ENCODE data around the gene ACOT12. TPM values are rescaled to one million over a fixed set of nuclear protein-coding genes. Genes with fewer than 3 reads are reported as not detected.

The ACOT12 gene
- total and polyA plus RNA-seq, 2 experiments from 2014 or later, result not detected

- no peaks in the 10 kb centered on the region for H4K20me1 ChIP-seq (ENCODE audit: insufficient read depth)
- H3K79me2 ChIP-seq (ENCODE audit: insufficient read depth), result no peaks in the 10 kb centered on the region
- WGBS, 2 experiments (ENCODE audit: low coverage in 1 of 2, low lambda C conversion rate in 2 of 2, missing lambda C conversion rate in 2 of 2), result 71 to 79% methylated on average over 2 of the region's 2 CpGs
- no peaks in the 10 kb centered on the region for H3F3A ChIP-seq (ENCODE audit: insufficient read depth)
- no peak overlapping the region for H3K9ac ChIP-seq
- no peaks in the 10 kb centered on the region for H3K9me3 ChIP-seq (ENCODE audit: low read depth)
- peak; percentile 15 for DNase-seq
- no peak overlapping the region for H3K4me2 ChIP-seq (ENCODE audit: unreplicated experiment)
- in situ Hi-C loops (cut with MboI), result no loop called here
- TF ChIP-seq EZH2phosphoT487 (IDR thresholded peaks at IDR 0.05; ENCODE audit: insufficient read depth, low read depth), result no peak
- TF ChIP-seq EZH2 (IDR thresholded peaks at IDR 0.05; ENCODE audit: insufficient read depth, poor library complexity, severe bottlenecking), result no peak
- no peaks in the 10 kb centered on the region for H3K4me1 ChIP-seq (ENCODE audit: insufficient read depth)
- no peaks in the 10 kb centered on the region for H3K36me3 ChIP-seq (ENCODE audit: low read depth)
- H3K27me3 ChIP-seq (replicated peaks; ENCODE audit: insufficient read depth), result no peaks in the 10 kb centered on the region
- H3K27ac ChIP-seq, result no peak overlapping the region
- H2AFZ ChIP-seq, result no peak overlapping the region
- H3K4me3 ChIP-seq, result no peak overlapping the region
- no peaks in the 10 kb centered on the region for H3K9me2 ChIP-seq (ENCODE audit: insufficient read depth)
Measured at GRCh38 chr5:81326554-81326953, 67.4 kb downstream of the ACOT12 start.

- WGBS, 2 experiments (ENCODE audit: low coverage in 1 of 2, low lambda C conversion rate in 2 of 2, missing lambda C conversion rate in 2 of 2), result 53 to 63% methylated on average over 2 of the region's 2 CpGs
- no peak for DNase-seq
- H3K27ac ChIP-seq, result no peak overlapping the region
- no peak for TF ChIP-seq EZH2 (IDR thresholded peaks at IDR 0.05; ENCODE audit: insufficient read depth, poor library complexity, severe bottlenecking)
- no peak for TF ChIP-seq EZH2phosphoT487 (IDR thresholded peaks at IDR 0.05; ENCODE audit: insufficient read depth, low read depth)
- H3K36me3 ChIP-seq (ENCODE audit: low read depth), result peaks cover 21% of the 10 kb centered on the region
- H2AFZ ChIP-seq, result no peak overlapping the region
- H3K9me2 ChIP-seq (ENCODE audit: insufficient read depth), result no peaks in the 10 kb centered on the region
- H3K9ac ChIP-seq, result no peak overlapping the region
- no peaks in the 10 kb centered on the region for H3K27me3 ChIP-seq (replicated peaks; ENCODE audit: insufficient read depth)
- H3K4me1 ChIP-seq (ENCODE audit: insufficient read depth), result peaks cover 23% of the 10 kb centered on the region; the same call in 1 of the 2 replicates
- H3K4me3 ChIP-seq, result no peak overlapping the region
- in situ Hi-C loops (cut with MboI), result no loop called here
- H3F3A ChIP-seq (ENCODE audit: insufficient read depth), result peaks cover 23% of the 10 kb centered on the region
- H3K4me2 ChIP-seq (ENCODE audit: unreplicated experiment), result no peak overlapping the region
- no peaks in the 10 kb centered on the region for H3K9me3 ChIP-seq (ENCODE audit: low read depth)
- H3K79me2 ChIP-seq (ENCODE audit: insufficient read depth), result no peaks in the 10 kb centered on the region
- no peaks in the 10 kb centered on the region for H4K20me1 ChIP-seq (ENCODE audit: insufficient read depth)
Measured at GRCh38 chr5:81317536-81317935, 76.4 kb downstream of the ACOT12 start.

GRCh38 chr5:81316571-81316970 lies 77.4 kb downstream of the ACOT12 start:
- no peak overlapping the region for H3K4me3 ChIP-seq
- no peak overlapping the region for H3K27ac ChIP-seq
- DNase-seq, result no peak
- H3K9me2 ChIP-seq (ENCODE audit: insufficient read depth), result no peaks in the 10 kb centered on the region
- TF ChIP-seq EZH2 (IDR thresholded peaks at IDR 0.05; ENCODE audit: insufficient read depth, poor library complexity, severe bottlenecking), result no peak
- TF ChIP-seq EZH2phosphoT487 (IDR thresholded peaks at IDR 0.05; ENCODE audit: insufficient read depth, low read depth), result no peak
- no peaks in the 10 kb centered on the region for H3K27me3 ChIP-seq (replicated peaks; ENCODE audit: insufficient read depth)
- in situ Hi-C loops (cut with MboI), result no loop called here
- peaks cover 23% of the 10 kb centered on the region for H3F3A ChIP-seq (ENCODE audit: insufficient read depth)
- H2AFZ ChIP-seq, result no peak overlapping the region
- peaks cover 23% of the 10 kb centered on the region; the same call in 1 of the 2 replicates for H3K4me1 ChIP-seq (ENCODE audit: insufficient read depth)
- no peak overlapping the region for H3K9ac ChIP-seq
- H3K4me2 ChIP-seq (ENCODE audit: unreplicated experiment), result no peak overlapping the region
- 92 to 95% methylated on average over 2 of the region's 2 CpGs for WGBS, 2 experiments (ENCODE audit: low coverage in 1 of 2, low lambda C conversion rate in 2 of 2, missing lambda C conversion rate in 2 of 2)
- H3K79me2 ChIP-seq (ENCODE audit: insufficient read depth), result no peaks in the 10 kb centered on the region
- no peaks in the 10 kb centered on the region for H3K9me3 ChIP-seq (ENCODE audit: low read depth)
- H4K20me1 ChIP-seq (ENCODE audit: insufficient read depth), result no peaks in the 10 kb centered on the region
- H3K36me3 ChIP-seq (ENCODE audit: low read depth), result peaks cover 29% of the 10 kb centered on the region

- Histone ChIP-seq H3K79me2 (ENCODE audit: insufficient read depth) (no peaks in the 10 kb centered on the region), H3K9me2 (ENCODE audit: insufficient read depth) (no peaks in the 10 kb centered on the region), H2AFZ (no peak overlapping the region), H4K20me1 (ENCODE audit: insufficient read depth) (no peaks in the 10 kb centered on the region), H3K36me3 (ENCODE audit: low read depth) (peaks cover 34% of the 10 kb centered on the region), H3K27ac (peak overlapping the region; percentile 46), H3K4me1 (ENCODE audit: insufficient read depth) (peaks cover 23% of the 10 kb centered on the region; the same call in 1 of the 2 replicates), H3F3A (ENCODE audit: insufficient read depth) (peaks cover 23% of the 10 kb centered on the region), H3K4me3 (no peak overlapping the region), H3K9ac (no peak overlapping the region), H3K9me3 (ENCODE audit: low read depth) (no peaks in the 10 kb centered on the region), H3K27me3 (replicated peaks; ENCODE audit: insufficient read depth) (no peaks in the 10 kb centered on the region), H3K4me2 (ENCODE audit: unreplicated experiment) (peak overlapping the region; percentile 19)
- no peak for DNase-seq
- no peak for TF ChIP-seq EZH2 (IDR thresholded peaks at IDR 0.05; ENCODE audit: insufficient read depth, poor library complexity, severe bottlenecking)
- TF ChIP-seq EZH2phosphoT487 (IDR thresholded peaks at IDR 0.05; ENCODE audit: insufficient read depth, low read depth), result no peak
- 90 to 94% methylated on average over 4 of the region's 4 CpGs for WGBS, 2 experiments (ENCODE audit: low coverage in 1 of 2, low lambda C conversion rate in 2 of 2, missing lambda C conversion rate in 2 of 2)
- in situ Hi-C loops (cut with MboI), result no loop called here
Measured at GRCh38 chr5:81315830-81316229, 78.1 kb downstream of the ACOT12 start.

- Histone ChIP-seq H3K4me1 (ENCODE audit: insufficient read depth) (peaks cover 23% of the 10 kb centered on the region; the same call in 1 of the 2 replicates), H4K20me1 (ENCODE audit: insufficient read depth) (no peaks in the 10 kb centered on the region), H3K4me3 (no peak overlapping the region), H3K9me2 (ENCODE audit: insufficient read depth) (no peaks in the 10 kb centered on the region), H3F3A (ENCODE audit: insufficient read depth) (peaks cover 23% of the 10 kb centered on the region), H3K9me3 (ENCODE audit: low read depth) (no peaks in the 10 kb centered on the region), H3K27me3 (replicated peaks; ENCODE audit: insufficient read depth) (no peaks in the 10 kb centered on the region), H3K27ac (peak overlapping the region; percentile 46), H3K9ac (no peak overlapping the region), H3K36me3 (ENCODE audit: low read depth) (peaks cover 36% of the 10 kb centered on the region), H3K4me2 (ENCODE audit: unreplicated experiment) (peak overlapping the region; percentile 19), H2AFZ (no peak overlapping the region), H3K79me2 (ENCODE audit: insufficient read depth) (no peaks in the 10 kb centered on the region)
- TF ChIP-seq EZH2 (IDR thresholded peaks at IDR 0.05; ENCODE audit: insufficient read depth, poor library complexity, severe bottlenecking), result no peak
- TF ChIP-seq EZH2phosphoT487 (IDR thresholded peaks at IDR 0.05; ENCODE audit: insufficient read depth, low read depth), result no peak
- in situ Hi-C loops (cut with MboI), result no loop called here
- 8 to 9% methylated on average over 1 of the region's 1 CpG for whole genome bisulfite sequencing, 2 experiments (ENCODE audit: low coverage in 1 of 2, low lambda C conversion rate in 2 of 2, missing lambda C conversion rate in 2 of 2)
- peak; percentile 73 for DNase-seq
Measured at GRCh38 chr5:81315336-81315735, 78.6 kb downstream of the ACOT12 start.

All from GM23248 (cell line).